Measurements from ENCODE around the gene KREMEN1.
"Not testable (repeated sequence)": the region's sequence is repeated elsewhere in the genome, so short reads cannot be mapped to it uniquely, and the experiment has no call there.

KREMEN1 gene

DNA sequence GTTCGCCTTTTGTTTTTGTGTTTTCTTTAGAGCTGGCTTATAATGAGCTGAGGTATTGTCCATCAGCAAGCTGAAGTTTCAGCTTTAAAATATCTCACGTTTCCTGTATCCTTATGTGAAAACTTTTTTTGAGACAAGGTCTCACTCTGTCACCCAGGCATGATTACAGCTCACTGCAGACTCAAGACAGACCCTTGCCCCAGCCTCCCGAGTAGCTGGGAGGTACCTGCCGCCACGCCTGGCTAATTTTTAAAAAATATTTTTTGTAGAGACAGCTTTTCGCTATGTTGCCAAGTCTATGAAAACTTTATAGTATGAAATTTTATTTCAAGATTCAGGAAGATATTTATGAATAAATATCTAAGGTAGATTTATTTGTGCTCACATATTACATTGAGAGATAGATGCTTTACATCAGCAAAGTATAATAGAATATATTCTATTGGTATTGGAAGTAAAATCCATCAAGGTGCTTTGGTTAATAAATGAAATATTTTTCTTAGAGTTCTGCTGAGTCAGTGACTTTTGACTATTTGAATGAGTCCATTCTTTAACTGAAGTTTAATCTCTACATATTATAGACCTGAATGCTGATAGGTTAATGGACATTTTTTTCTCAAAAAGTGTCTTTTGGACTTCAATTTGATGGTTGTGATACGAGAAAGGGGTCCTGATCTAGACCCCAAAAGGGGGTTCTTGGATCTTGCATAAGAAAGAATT lies 10.2 kb downstream of the KREMEN1 start:
- DNase-seq = no peak
- in situ Hi-C loops (cut with HindIII; ENCODE audit: low pct_ligation_motif_present, low sequenced_read_pairs) = no loop called here
- TF ChIP-seq, protein P1, sequence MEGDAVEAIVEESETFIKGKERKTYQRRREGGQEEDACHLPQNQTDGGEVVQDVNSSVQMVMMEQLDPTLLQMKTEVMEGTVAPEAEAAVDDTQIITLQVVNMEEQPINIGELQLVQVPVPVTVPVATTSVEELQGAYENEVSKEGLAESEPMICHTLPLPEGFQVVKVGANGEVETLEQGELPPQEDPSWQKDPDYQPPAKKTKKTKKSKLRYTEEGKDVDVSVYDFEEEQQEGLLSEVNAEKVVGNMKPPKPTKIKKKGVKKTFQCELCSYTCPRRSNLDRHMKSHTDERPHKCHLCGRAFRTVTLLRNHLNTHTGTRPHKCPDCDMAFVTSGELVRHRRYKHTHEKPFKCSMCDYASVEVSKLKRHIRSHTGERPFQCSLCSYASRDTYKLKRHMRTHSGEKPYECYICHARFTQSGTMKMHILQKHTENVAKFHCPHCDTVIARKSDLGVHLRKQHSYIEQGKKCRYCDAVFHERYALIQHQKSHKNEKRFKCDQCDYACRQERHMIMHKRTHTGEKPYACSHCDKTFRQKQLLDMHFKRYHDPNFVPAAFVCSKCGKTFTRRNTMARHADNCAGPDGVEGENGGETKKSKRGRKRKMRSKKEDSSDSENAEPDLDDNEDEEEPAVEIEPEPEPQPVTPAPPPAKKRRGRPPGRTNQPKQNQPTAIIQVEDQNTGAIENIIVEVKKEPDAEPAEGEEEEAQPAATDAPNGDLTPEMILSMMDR (IDR thresholded peaks at IDR 0.05; ENCODE audit: low read depth, low read length, missing control alignments) = no peak
- no peaks in the 10 kb centered on the region for H3K27me3 ChIP-seq (replicated peaks)
- no peak overlapping the region for H3K27ac ChIP-seq
- H3K4me3 ChIP-seq (ENCODE audit: low read depth, low read length) = no peak overlapping the region
- no peaks in the 10 kb centered on the region for H3K36me3 ChIP-seq (replicated peaks)

DNA sequence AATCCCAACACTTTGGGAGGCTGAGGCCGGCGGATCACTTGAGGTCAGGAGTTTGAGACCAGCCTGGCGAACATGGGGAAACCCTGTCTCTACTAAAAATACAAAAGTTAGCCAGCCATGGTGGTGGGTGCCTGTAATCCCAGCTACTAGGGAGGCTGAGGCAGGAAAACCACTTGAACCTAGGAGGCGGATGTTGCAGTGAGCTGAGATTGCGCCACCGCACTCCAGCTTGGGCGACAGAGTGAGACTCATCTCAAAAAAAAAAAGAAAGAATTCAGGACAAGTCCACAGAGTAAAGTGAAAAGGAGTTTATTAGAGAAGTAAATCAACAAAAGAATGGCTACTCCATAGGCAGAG lies 10.7 kb downstream of the KREMEN1 start:
- DNase-seq; in situ Hi-C loops (cut with HindIII; ENCODE audit: low pct_ligation_motif_present, low sequenced_read_pairs); H3K36me3 ChIP-seq (replicated peaks); H3K4me3 ChIP-seq (ENCODE audit: low read depth, low read length); H3K27ac ChIP-seq; H3K27me3 ChIP-seq (replicated peaks): not testable (repeated sequence)

GRCh38 chr22:29083933-29084591 lies 11.2 kb downstream of the KREMEN1 start:
- Histone ChIP-seq H3K27ac (no peak overlapping the region), H3K27me3 (replicated peaks) (no peaks in the 10 kb centered on the region), H3K36me3 (replicated peaks) (no peaks in the 10 kb centered on the region), H3K4me3 (ENCODE audit: low read depth, low read length) (no peak overlapping the region)
- DNase-seq = no peak
- in situ Hi-C loops (cut with HindIII; ENCODE audit: low pct_ligation_motif_present, low sequenced_read_pairs) = no loop called here
- TF ChIP-seq, protein P1 (IDR thresholded peaks at IDR 0.05; ENCODE audit: low read depth, low read length, missing control alignments) = no peak

DNA sequence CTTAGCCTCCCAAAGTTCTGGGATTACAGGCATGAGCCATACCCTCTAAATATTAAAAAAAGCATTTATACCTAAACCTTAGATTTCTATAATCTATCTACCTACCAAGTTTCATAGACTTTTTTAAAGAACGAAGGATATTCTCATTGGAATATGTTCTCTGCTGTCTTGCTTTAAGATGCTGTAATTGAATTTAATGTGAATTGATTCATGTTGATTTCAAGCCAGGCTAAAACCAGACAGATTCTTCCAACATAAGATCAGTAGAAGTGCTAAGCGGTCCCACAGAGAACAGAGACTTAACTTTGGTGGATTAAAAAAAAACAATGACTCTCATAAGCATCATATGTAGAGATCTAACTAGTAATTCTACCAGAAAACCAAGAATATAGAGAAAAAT lies 14.2 kb downstream of the KREMEN1 start:
- TF ChIP-seq, protein P1 (IDR thresholded peaks at IDR 0.05; ENCODE audit: low read depth, low read length, missing control alignments) = no peak
- no peak for DNase-seq
- in situ Hi-C loops (cut with HindIII; ENCODE audit: low pct_ligation_motif_present, low sequenced_read_pairs) = no loop called here

DNA sequence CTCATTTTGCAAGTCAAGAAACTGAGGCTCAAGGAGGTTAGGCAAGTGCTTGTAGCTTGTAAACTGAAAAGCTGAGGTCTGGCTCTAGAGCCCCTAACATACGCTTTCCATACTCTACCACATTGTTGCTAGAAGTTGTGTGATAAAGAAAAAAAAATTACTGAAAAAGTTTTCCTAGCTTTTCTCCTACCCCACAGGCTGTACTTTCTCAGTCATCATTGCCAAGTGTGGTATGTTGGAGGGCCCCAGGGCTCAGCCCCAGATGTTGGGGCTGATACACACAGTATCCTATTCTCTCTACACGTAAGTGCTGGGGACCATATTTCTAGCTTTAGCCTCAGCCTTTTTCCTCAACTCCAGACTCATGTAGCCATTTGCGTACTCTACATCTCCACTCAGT lies 16.0 kb downstream of the KREMEN1 start:
- no peak for DNase-seq
- in situ Hi-C loops (cut with HindIII; ENCODE audit: low pct_ligation_motif_present, low sequenced_read_pairs) = no loop called here
- H3K4me3 ChIP-seq (ENCODE audit: low read depth, low read length) = no peak overlapping the region
- H3K27ac ChIP-seq = no peak overlapping the region
- H3K27me3 ChIP-seq (replicated peaks) = no peaks in the 10 kb centered on the region
- TF ChIP-seq, protein P1 (IDR thresholded peaks at IDR 0.05; ENCODE audit: low read depth, low read length, missing control alignments) = no peak
- no peaks in the 10 kb centered on the region for H3K36me3 ChIP-seq (replicated peaks)

More for the DNA sequence above, 14.2 kb downstream of the KREMEN1 start:
- no peak overlapping the region for H3K27ac ChIP-seq
- H3K4me3 ChIP-seq (ENCODE audit: low read depth, low read length) = no peak overlapping the region
- no peaks in the 10 kb centered on the region for H3K36me3 ChIP-seq (replicated peaks)
- H3K27me3 ChIP-seq (replicated peaks) = no peaks in the 10 kb centered on the region

DNA sequence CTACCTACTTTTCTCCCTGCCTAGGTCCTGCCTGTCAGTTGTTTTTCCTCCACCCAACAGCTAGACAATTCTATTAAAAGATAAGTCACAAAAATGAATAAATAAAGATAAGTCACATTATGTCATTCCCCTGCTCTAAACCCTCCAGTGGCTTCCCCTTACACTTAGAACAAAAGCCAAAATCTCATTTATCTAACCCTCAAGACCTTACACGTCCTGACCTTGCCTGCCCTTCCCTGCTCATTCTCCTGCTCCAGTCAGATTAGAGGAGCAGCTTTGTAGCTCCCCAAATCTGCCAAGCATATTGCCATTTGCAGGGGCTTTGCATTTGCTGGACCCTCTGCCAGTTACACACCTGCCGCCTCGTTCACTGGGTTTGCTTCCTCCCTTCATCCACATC lies 16.7 kb downstream of the KREMEN1 start:
- Histone ChIP-seq H3K4me3 (ENCODE audit: low read depth, low read length) (no peak overlapping the region), H3K27me3 (replicated peaks) (no peaks in the 10 kb centered on the region), H3K36me3 (replicated peaks) (no peaks in the 10 kb centered on the region), H3K27ac (no peak overlapping the region)
- TF ChIP-seq, protein P1 (IDR thresholded peaks at IDR 0.05; ENCODE audit: low read depth, low read length, missing control alignments) = no peak
- no peak for DNase-seq
- in situ Hi-C loops (cut with HindIII; ENCODE audit: low pct_ligation_motif_present, low sequenced_read_pairs) = no loop called here

Measured in brain microvascular endothelial cell (primary cell).